Bronchial epithelial cell (primary cell): Measurements from ENCODE around the gene ECE1. TPM values are rescaled to one million over a fixed set of nuclear protein-coding genes. Genes with fewer than 3 reads are reported as not detected.

ENCODE experiments used
- DNase-seq: peaks from one replicate; pipeline ENCODE4 v3.0.0-alpha.2; 2010; ENCODE audit warnings: low read depth
- FAIRE-seq: peaks from 2 replicates; lab custom pipeline; 2011; peaks lifted over from hg19 to GRCh38; lab: Jason Lieb, UNC
- H3K27me3 ChIP-seq: 2 replicates; pipeline ENCODE4 v1.5.1; 2011; ENCODE audit warnings: low read length; ENCODE audit not compliant: control insufficient read depth, insufficient read depth
- H3K36me3 ChIP-seq: 2 replicates; pipeline ENCODE4 v1.5.1; 2011; ENCODE audit warnings: low read length; ENCODE audit not compliant: control insufficient read depth, insufficient read depth
- H3K4me3 ChIP-seq: 2 replicates; pipeline ENCODE4 v1.5.1; 2011; ENCODE audit warnings: mild to moderate bottlenecking, low read depth, low read length, control low read depth
- total RNA-seq: library from RNA; depleted of rRNA; stranded (reverse); fragments of >200 nt; gene quantifications from 2 replicates; pipeline ENCODE4 v1.2.1, GENCODE V29; 2014
- TF ChIP-seq, protein P1 (sequence below): IDR thresholded peaks from 2 replicates; pipeline ENCODE4 v1.5.1; 2011; ENCODE audit warnings: mild to moderate bottlenecking, moderate library complexity, low read length, control low read depth, inconsistent platforms; ENCODE audit not compliant: insufficient read depth, severe bottlenecking

The ECE1 gene
- total RNA-seq, 1 donor from 2014 or later = 44.2 TPM

- no peak overlapping the region for H3K4me3 ChIP-seq
- FAIRE-seq (no peak), DNase-seq (peak; percentile 58)
Measured at GRCh38 chr1:21302747-21303715, 12.8 kb upstream of the ECE1 start.

GRCh38 chr1:21301794-21302440, 11.7 kb upstream of the ECE1 start:
- no peak for FAIRE-seq
- H3K36me3 ChIP-seq = no peaks in the 10 kb centered on the region
- H3K4me3 ChIP-seq = no peak overlapping the region
- TF ChIP-seq, protein P1, sequence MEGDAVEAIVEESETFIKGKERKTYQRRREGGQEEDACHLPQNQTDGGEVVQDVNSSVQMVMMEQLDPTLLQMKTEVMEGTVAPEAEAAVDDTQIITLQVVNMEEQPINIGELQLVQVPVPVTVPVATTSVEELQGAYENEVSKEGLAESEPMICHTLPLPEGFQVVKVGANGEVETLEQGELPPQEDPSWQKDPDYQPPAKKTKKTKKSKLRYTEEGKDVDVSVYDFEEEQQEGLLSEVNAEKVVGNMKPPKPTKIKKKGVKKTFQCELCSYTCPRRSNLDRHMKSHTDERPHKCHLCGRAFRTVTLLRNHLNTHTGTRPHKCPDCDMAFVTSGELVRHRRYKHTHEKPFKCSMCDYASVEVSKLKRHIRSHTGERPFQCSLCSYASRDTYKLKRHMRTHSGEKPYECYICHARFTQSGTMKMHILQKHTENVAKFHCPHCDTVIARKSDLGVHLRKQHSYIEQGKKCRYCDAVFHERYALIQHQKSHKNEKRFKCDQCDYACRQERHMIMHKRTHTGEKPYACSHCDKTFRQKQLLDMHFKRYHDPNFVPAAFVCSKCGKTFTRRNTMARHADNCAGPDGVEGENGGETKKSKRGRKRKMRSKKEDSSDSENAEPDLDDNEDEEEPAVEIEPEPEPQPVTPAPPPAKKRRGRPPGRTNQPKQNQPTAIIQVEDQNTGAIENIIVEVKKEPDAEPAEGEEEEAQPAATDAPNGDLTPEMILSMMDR = no peak
- no peak for DNase-seq
- no peaks in the 10 kb centered on the region for H3K27me3 ChIP-seq

More at GRCh38 chr1:21302747-21303715, 12.8 kb upstream of the ECE1 start:
- TF ChIP-seq, protein P1 = no peak
- Histone ChIP-seq H3K27me3 (no peaks in the 10 kb centered on the region), H3K36me3 (no peaks in the 10 kb centered on the region)

GRCh38 chr1:21300774-21301173, 10.5 kb upstream of the ECE1 start:
- Histone ChIP-seq H3K36me3 (no peaks in the 10 kb centered on the region), H3K4me3 (no peak overlapping the region), H3K27me3 (no peaks in the 10 kb centered on the region)
- TF ChIP-seq, protein P1 = no peak
- FAIRE-seq (no peak), DNase-seq (no peak)

DNA sequence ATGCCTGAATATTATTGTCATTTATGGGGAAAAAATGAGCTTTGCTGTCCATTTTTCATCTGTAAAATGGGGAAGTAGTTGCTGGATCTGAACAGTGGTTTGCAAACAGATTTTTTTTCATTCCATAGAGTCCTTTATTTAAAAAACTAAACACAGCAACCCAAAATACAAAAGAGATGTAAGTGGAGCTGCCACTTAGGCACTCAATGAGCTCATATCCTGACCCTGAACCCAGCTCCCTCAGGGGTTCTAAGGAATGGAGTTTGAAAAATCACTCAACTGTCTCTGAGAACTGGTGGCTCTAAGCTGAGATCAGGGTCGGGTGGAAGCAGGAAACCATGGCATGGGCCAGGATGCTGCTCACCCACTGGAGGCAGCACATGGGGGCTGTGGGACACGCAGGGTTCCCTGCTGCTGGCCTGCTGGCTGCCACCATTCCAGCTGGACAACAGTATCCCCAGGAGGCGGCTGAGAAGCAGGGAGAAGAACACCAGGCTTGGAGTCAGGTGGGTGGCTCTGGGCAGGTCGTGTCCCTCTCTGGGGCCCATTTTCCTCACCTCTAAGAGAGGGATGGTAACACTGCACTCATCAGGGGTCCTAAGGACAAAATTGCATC, 9.6 kb upstream of the ECE1 start:
- no peaks in the 10 kb centered on the region for H3K36me3 ChIP-seq
- TF ChIP-seq, protein P1 = no peak
- H3K27me3 ChIP-seq = no peaks in the 10 kb centered on the region
- no peak for FAIRE-seq
- H3K4me3 ChIP-seq = no peak overlapping the region
- DNase-seq = no peak

DNA sequence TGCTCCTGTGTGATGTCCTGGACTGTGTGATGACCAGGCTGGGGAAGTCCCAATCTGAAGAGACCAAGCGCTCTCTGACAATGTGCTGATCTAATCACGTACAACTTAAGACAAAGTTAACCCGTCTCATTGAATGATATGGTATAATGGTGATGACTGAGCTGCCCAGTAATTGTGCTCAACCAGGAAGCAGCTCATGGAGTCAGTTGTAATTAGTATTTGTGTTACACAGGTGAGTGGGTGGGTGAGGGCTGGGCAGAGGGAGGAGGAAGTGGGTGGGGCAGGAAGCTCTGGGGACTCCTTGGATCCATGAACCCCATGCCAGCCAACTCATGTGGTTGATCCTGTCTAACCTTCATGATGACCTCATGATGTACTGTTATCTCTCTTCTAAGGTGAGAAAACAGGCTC, 8.7 kb upstream of the ECE1 start:
- Histone ChIP-seq H3K4me3 (no peak overlapping the region), H3K27me3 (no peaks in the 10 kb centered on the region), H3K36me3 (no peaks in the 10 kb centered on the region)
- FAIRE-seq (peak; percentile 62), DNase-seq (peak; percentile 84)
- TF ChIP-seq, protein P1 = no peak
